Stomach (tissue), 4 donors: ENCODE measurements around the gene C3.

Experiments used
- EP300 ChIP-seq: sonication (generic); formaldehyde crosslinking; IDR thresholded peaks from one replicate; pipeline ENCODE4 v1.6.1; 2017; ENCODE audit warnings: antibody characterized with exemption
- POLR2A ChIP-seq, 4 donors: fragments of 450-650 bp; IDR thresholded peaks; one replicate each; pipeline ENCODE4 v1.6.1; 2016; ENCODE audit warnings: antibody characterized with exemption in 4 of 4, control low read depth in 2 of 4, mild to moderate bottlenecking in 1 of 4, moderate library complexity in 1 of 4

DNA sequence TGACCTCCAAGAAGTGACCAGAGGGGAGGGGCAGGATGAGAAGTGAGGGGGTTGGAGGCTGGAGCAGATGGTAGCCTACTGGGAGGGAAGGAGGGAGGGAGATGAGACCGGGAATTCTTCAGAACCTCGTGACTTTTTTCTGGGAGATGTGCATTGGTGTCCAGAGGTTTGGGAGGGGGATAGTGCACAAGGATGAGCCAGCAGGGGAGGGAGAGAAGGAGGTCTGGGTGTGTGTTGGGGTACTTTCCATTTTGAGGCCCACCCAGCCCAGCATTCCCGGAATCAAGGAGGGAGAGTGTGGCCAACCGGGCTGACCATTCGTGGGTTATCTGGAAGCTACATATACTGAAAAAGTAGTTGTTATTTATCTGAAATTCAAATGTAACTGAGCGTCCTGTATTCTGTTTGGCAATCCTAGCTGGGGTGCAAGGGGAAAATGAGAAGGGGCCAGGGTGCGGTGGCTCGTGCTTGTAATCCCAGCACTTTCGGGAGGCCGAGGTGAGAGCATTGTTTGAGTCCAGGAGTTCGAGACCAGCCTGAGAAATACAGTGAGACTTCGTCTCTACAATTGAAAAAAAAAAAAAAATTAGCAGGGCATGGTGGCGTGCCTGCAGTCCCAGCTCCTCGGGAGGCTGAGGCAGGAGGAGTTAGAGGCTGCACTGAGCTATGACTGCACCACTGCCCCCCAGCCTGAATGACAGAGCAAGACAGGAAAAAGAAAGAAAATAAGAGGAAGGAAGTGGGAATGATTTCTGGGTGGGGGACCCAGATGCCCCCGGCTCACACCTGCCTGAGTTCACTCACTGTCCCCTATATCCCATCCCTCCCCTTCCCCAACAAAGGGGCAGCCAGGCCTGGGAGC lies 4.4 kb upstream of the C3 start:
- no peak for TF ChIP-seq POLR2A (IDR thresholded peaks at IDR 0.05)
- no peak for TF ChIP-seq EP300
